AG04450 (cell line): Measurements from ENCODE around the gene IFFO2. TPM values are rescaled to one million over a fixed set of nuclear protein-coding genes. Genes with fewer than 3 reads are reported as not detected.
A peak's percentile ranks its signal among the peaks of the same experiment; 100 is the strongest.

Experiments used
- CTCF ChIA-PET: fragments of 300-600, 350-600 bp; formaldehyde crosslinking; extraction: SDS; loops from one replicate; lab custom pipeline; 2022; ENCODE audit warnings: antibody characterized with exemption, inconsistent platforms; lab: Charles Lee
- POLR2A ChIA-PET: fragments of 350-600 bp; formaldehyde crosslinking; extraction: SDS; loops from one replicate; lab custom pipeline; 2021; ENCODE audit warnings: antibody characterized with exemption, inconsistent platforms; lab: Yijun Ruan, JAX
- DNase-seq: peaks from one replicate; pipeline ENCODE4 v3.0.0-alpha.2; 2011; ENCODE audit warnings: low read depth, low spot score
- H3K27ac ChIP-seq: one replicate; pipeline ENCODE4 v1.5.1; 2012; ENCODE audit warnings: low read depth, low read length, control low read depth
- H3K27me3 ChIP-seq: one replicate; pipeline ENCODE4 v1.6.0; 2012; ENCODE audit warnings: low read length; ENCODE audit not compliant: control insufficient read depth, insufficient read depth
- H3K4me3 ChIP-seq: 2 replicates; pipeline ENCODE4 v1.5.1; 2011; ENCODE audit warnings: mild to moderate bottlenecking, low read depth, low read length, control low read depth
- H3K9me3 ChIP-seq: 2 replicates; pipeline ENCODE4 v1.5.1; 2012; ENCODE audit warnings: low read length; ENCODE audit not compliant: control insufficient read depth, insufficient read depth
- polyA plus RNA-seq: library from polyadenylated mRNA; depleted of rRNA; stranded (reverse); fragments of >200 nt; gene quantifications from 2 replicates; pipeline ENCODE4 v1.2.3, GENCODE V29; 2011
- TF ChIP-seq, protein P1 (sequence below): IDR thresholded peaks from 2 replicates; pipeline ENCODE4 v1.5.1; 2011; ENCODE audit warnings: low read depth, low read length, control low read depth, inconsistent platforms

The IFFO2 gene
- polyA plus RNA-seq, 1 experiment: 6.8 TPM

- Histone ChIP-seq H3K4me3 (no peak overlapping the region), H3K27me3 (no peaks in the 10 kb centered on the region), H3K27ac (peak overlapping the region; percentile 39), H3K9me3 (no peaks in the 10 kb centered on the region)
- CTCF ChIA-PET: interaction anchor here (1.3 to 2.9 kb wide), 2 partner anchors 20 to 34 kb away, joined by 4 to 22 read pairs; no protein-coding TSS in a partner anchor
- TF ChIP-seq, protein P1, sequence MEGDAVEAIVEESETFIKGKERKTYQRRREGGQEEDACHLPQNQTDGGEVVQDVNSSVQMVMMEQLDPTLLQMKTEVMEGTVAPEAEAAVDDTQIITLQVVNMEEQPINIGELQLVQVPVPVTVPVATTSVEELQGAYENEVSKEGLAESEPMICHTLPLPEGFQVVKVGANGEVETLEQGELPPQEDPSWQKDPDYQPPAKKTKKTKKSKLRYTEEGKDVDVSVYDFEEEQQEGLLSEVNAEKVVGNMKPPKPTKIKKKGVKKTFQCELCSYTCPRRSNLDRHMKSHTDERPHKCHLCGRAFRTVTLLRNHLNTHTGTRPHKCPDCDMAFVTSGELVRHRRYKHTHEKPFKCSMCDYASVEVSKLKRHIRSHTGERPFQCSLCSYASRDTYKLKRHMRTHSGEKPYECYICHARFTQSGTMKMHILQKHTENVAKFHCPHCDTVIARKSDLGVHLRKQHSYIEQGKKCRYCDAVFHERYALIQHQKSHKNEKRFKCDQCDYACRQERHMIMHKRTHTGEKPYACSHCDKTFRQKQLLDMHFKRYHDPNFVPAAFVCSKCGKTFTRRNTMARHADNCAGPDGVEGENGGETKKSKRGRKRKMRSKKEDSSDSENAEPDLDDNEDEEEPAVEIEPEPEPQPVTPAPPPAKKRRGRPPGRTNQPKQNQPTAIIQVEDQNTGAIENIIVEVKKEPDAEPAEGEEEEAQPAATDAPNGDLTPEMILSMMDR: no peak
- POLR2A ChIA-PET: no interaction called here
- no peak for DNase-seq
These were observed 9.7 kb downstream of the IFFO2 start for GRCh38 chr1:18946550-18947381.

DNA sequence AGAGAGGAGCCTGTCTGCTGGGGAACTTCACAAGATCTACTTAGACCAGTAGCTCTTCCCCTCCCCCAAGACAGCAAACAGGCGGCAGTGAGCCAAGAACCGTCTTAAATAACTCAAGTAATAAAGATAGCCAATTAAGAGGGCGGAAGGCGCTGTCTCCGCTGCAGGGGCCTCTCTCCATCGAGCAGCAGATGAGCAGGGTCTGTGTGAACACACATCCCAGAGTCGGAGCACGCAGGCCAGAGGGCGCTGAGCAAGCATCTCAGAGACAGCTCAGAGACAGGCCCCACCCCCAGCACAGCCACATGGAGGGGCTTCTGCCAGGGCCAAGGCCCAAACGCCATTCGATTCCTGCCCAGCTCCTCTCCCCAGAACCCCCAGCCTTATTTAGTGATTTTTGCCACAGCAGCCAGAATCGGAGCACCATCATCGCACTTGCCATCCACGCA, 11.1 kb downstream of the IFFO2 start:
- H3K4me3 ChIP-seq: no peak overlapping the region
- peak overlapping the region; percentile 31 for H3K27ac ChIP-seq
- ChIA-PET CTCF (interaction anchor here (0.7 to 2.9 kb wide), 5 partner anchors 19 to 64 kb away, joined by 3 to 22 read pairs (median 4); no protein-coding TSS in a partner anchor), POLR2A (no interaction called here)
- H3K27me3 ChIP-seq: no peaks in the 10 kb centered on the region
- TF ChIP-seq, protein P1: no peak
- DNase-seq: no peak
- no peaks in the 10 kb centered on the region for H3K9me3 ChIP-seq

- H3K27ac ChIP-seq: peak overlapping the region; percentile 31
- H3K9me3 ChIP-seq: no peaks in the 10 kb centered on the region
- no peak overlapping the region for H3K4me3 ChIP-seq
- H3K27me3 ChIP-seq: no peaks in the 10 kb centered on the region
- ChIA-PET POLR2A (no interaction called here), CTCF (interaction anchor here (1.2 to 2.9 kb wide), 2 partner anchors 32 to 65 kb away, joined by 3 to 22 read pairs; no protein-coding TSS in a partner anchor)
- DNase-seq: no peak
- TF ChIP-seq, protein P1: no peak
These were observed 11.7 kb downstream of the IFFO2 start for GRCh38 chr1:18944810-18945209.

GRCh38 chr1:18943914-18944572, 12.4 kb downstream of the IFFO2 start:
- H3K9me3 ChIP-seq: no peaks in the 10 kb centered on the region
- DNase-seq: no peak
- ChIA-PET POLR2A (no interaction called here), CTCF (interaction anchor here (0.7 to 2.9 kb wide), 3 partner anchors 31 to 32 kb away, joined by 3 to 22 read pairs (median 3); no protein-coding TSS in a partner anchor)
- H3K27ac ChIP-seq: no peak overlapping the region
- TF ChIP-seq, protein P1: no peak
- no peaks in the 10 kb centered on the region for H3K27me3 ChIP-seq
- no peak overlapping the region for H3K4me3 ChIP-seq
